ENCODE results near the gene C5AR1. TPM values are rescaled to one million over a fixed set of nuclear protein-coding genes. Genes with fewer than 3 reads are reported as not detected.

The C5AR1 gene
- total RNA-seq, 2 experiments from 2014 or later, result 0.65 to 2.2 TPM

- POLR2A ChIA-PET, result no interaction called here
Observed at GRCh38 chr19:47306303-47306702, 3.4 kb upstream of the C5AR1 start.

DNA sequence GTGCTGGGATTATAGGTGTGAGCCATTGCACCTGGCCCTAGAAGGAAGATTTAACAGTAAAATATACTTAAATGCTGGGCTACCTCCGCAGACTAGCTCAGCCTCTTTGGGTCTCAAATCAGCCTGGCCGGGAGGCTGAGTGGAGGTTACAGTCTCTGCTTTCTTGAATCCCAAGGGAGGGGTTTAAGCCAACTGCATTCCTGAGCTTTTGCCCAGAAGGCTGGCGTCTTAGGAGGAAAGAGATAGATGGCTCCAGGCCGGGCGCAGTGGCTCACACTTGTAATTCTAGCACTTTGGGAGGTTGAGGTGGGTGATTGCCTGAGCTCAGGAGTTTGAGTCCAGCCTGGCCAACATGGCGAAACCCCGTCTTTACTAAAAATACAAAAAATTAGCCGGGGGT lies 623 bp upstream of the C5AR1 start:
- ChIA-PET POLR2A (interaction anchor here (0.8 kb wide), 1 partner anchor 16 kb away, joined by 3 read pairs; no protein-coding TSS in a partner anchor), CTCF (interaction anchor here (2.4 kb wide), 2 partner anchors 12 to 40 kb away, joined by 8 to 9 read pairs; partner anchors contain the start of gene DHX34)
- Mint-ChIP-seq H3K36me3 (ENCODE audit: low read depth) (no peaks in the 10 kb centered on the region), H3K27me3 (peaks cover 10% of the 10 kb centered on the region), H3K27ac (no peak overlapping the region), H3K4me3 (no peak overlapping the region), H3K4me1 (ENCODE audit: low read depth) (peaks cover 4% of the 10 kb centered on the region), H3K9me3 (no peaks in the 10 kb centered on the region)
- no peak for ATAC-seq
- intact Hi-C loops (cut with micrococcal nuclease), result no loop called here
- no peak for DNase-seq
- TF ChIP-seq, protein P1, sequence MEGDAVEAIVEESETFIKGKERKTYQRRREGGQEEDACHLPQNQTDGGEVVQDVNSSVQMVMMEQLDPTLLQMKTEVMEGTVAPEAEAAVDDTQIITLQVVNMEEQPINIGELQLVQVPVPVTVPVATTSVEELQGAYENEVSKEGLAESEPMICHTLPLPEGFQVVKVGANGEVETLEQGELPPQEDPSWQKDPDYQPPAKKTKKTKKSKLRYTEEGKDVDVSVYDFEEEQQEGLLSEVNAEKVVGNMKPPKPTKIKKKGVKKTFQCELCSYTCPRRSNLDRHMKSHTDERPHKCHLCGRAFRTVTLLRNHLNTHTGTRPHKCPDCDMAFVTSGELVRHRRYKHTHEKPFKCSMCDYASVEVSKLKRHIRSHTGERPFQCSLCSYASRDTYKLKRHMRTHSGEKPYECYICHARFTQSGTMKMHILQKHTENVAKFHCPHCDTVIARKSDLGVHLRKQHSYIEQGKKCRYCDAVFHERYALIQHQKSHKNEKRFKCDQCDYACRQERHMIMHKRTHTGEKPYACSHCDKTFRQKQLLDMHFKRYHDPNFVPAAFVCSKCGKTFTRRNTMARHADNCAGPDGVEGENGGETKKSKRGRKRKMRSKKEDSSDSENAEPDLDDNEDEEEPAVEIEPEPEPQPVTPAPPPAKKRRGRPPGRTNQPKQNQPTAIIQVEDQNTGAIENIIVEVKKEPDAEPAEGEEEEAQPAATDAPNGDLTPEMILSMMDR (IDR thresholded peaks at IDR 0.05), result no peak

More at GRCh38 chr19:47306303-47306702, 3.4 kb upstream of the C5AR1 start:
- TF ChIP-seq, protein P1 (IDR thresholded peaks at IDR 0.05), result no peak
- no peak overlapping the region for H3K4me3 Mint-ChIP-seq
- peaks cover 8% of the 10 kb centered on the region for H3K27me3 Mint-ChIP-seq
- CTCF ChIA-PET, result interaction anchor here (0.7 to 2.5 kb wide), 9 partner anchors 11 to 330 kb away, joined by 3 to 8 read pairs (median 3); partner anchors contain the start of gene DHX34
- DNase-seq (no peak), ATAC-seq (no peak)
- H3K4me1 Mint-ChIP-seq (ENCODE audit: low read depth), result peaks cover 4% of the 10 kb centered on the region
- intact Hi-C loops (cut with micrococcal nuclease), result no loop called here
- H3K36me3 Mint-ChIP-seq (ENCODE audit: low read depth), result no peaks in the 10 kb centered on the region
- H3K9me3 Mint-ChIP-seq, result no peaks in the 10 kb centered on the region
- H3K27ac Mint-ChIP-seq, result no peak overlapping the region

GRCh38 chr19:47310323-47310722 lies 662 bp downstream of the C5AR1 start:
- ATAC-seq, result no peak
- intact Hi-C loops (cut with micrococcal nuclease), result no loop called here
- H3K27ac Mint-ChIP-seq, result no peak overlapping the region

DNA sequence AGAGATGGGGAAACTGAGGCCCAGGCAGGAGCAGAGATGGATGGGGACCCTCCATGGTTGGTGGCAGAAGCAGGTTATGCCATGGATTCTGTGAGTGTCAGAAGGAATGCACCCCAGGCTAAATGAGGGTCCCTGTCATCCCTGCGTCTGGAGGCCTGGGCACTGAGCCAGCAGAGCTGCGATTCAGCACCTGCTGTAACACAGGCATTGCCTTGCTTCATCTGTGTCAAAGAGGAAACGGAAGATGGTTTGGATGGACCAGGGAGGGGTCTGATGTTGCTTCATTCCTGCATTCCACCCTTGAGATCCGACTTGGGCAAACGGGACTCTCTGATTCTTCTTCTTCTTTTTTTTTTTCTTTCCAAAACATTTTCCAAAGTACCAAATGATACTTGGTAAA lies 1.2 kb downstream of the C5AR1 start:
- H3K4me1 Mint-ChIP-seq (ENCODE audit: low read depth), result peaks cover 4% of the 10 kb centered on the region
- TF ChIP-seq, protein P1 (IDR thresholded peaks at IDR 0.05), result no peak
- POLR2A ChIA-PET, result no interaction called here
- no peak overlapping the region for H3K27ac Mint-ChIP-seq
- no peak overlapping the region for H3K4me3 Mint-ChIP-seq
- no peaks in the 10 kb centered on the region for H3K36me3 Mint-ChIP-seq (ENCODE audit: low read depth)
- ATAC-seq, result no peak
- no peaks in the 10 kb centered on the region for H3K9me3 Mint-ChIP-seq
- DNase-seq, result no peak
- intact Hi-C loops (cut with micrococcal nuclease), result no loop called here
- CTCF ChIA-PET, result no interaction called here
- peaks cover 6% of the 10 kb centered on the region for H3K27me3 Mint-ChIP-seq

More at GRCh38 chr19:47310323-47310722, 662 bp downstream of the C5AR1 start:
- Mint-ChIP-seq H3K36me3 (ENCODE audit: low read depth) (no peaks in the 10 kb centered on the region), H3K27me3 (peaks cover 7% of the 10 kb centered on the region), H3K4me3 (no peak overlapping the region), H3K9me3 (no peaks in the 10 kb centered on the region), H3K4me1 (ENCODE audit: low read depth) (peaks cover 4% of the 10 kb centered on the region)
- POLR2A ChIA-PET, result no interaction called here
- DNase-seq, result no peak
- TF ChIP-seq, protein P1 (IDR thresholded peaks at IDR 0.05), result no peak
- CTCF ChIA-PET, result no interaction called here

GRCh38 chr19:47312366-47313006 lies 2.8 kb downstream of the C5AR1 start:
- no peaks in the 10 kb centered on the region for H3K36me3 Mint-ChIP-seq (ENCODE audit: low read depth)
- H3K27ac Mint-ChIP-seq, result no peak overlapping the region
- H3K9me3 Mint-ChIP-seq, result no peaks in the 10 kb centered on the region
- DNase-seq (no peak), ATAC-seq (no peak)
- H3K27me3 Mint-ChIP-seq, result peaks cover 5% of the 10 kb centered on the region
- H3K4me3 Mint-ChIP-seq, result no peak overlapping the region
- TF ChIP-seq, protein P1 (IDR thresholded peaks at IDR 0.05), result no peak
- intact Hi-C loops (cut with micrococcal nuclease), result no loop called here
- POLR2A ChIA-PET, result no interaction called here
- H3K4me1 Mint-ChIP-seq (ENCODE audit: low read depth), result peaks cover 4% of the 10 kb centered on the region
- CTCF ChIA-PET, result no interaction called here
